ENCODE results near the gene CTSF.
"Not testable (repeated sequence)": the region's sequence is repeated elsewhere in the genome, so short reads cannot be mapped to it uniquely, and the experiment has no call there.

DNA sequence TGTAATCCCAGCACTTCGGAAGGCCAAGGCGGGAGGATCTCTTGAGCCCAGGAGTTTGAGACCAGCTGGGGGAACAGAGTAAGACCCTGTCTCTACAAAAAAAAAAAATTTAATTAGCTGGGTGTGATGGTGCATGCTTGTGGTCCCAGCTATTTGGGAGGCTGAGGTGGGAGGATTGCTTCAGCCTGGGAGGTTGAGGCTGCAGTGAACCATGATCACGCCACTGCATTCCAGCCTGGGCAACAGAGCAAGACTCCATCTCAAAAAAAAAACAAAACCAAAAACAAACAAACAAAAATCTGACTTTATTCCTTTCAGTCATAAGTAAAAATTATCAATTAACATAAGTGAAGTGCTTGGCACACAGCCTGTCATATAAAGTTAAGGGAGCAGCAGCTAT, 38.2 kb upstream of the CTSF start:
- TF ChIP-seq, protein P1, sequence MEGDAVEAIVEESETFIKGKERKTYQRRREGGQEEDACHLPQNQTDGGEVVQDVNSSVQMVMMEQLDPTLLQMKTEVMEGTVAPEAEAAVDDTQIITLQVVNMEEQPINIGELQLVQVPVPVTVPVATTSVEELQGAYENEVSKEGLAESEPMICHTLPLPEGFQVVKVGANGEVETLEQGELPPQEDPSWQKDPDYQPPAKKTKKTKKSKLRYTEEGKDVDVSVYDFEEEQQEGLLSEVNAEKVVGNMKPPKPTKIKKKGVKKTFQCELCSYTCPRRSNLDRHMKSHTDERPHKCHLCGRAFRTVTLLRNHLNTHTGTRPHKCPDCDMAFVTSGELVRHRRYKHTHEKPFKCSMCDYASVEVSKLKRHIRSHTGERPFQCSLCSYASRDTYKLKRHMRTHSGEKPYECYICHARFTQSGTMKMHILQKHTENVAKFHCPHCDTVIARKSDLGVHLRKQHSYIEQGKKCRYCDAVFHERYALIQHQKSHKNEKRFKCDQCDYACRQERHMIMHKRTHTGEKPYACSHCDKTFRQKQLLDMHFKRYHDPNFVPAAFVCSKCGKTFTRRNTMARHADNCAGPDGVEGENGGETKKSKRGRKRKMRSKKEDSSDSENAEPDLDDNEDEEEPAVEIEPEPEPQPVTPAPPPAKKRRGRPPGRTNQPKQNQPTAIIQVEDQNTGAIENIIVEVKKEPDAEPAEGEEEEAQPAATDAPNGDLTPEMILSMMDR (conservative IDR thresholded peaks at IDR 0.05; ENCODE audit: low read depth, low read length): not testable (repeated sequence)
- not testable (repeated sequence) for TF ChIP-seq EZH2 (IDR thresholded peaks at IDR 0.05; ENCODE audit: borderline replicate concordance, low read depth, low read length, poor library complexity, severe bottlenecking)
